GM18505 (cell line): ENCODE data around the gene KCNQ1OT1.

Experiments
- ATAC-seq: cut with Tn5 transposase; IDR thresholded peaks from one replicate; pipeline ENCODE4 v1.9.1; 2021; ENCODE audit not compliant: unreplicated experiment
- POLR2A ChIP-seq: IDR thresholded peaks from 4 replicates; pipeline ENCODE4 v1.6.1; 2011; ENCODE audit warnings: borderline replicate concordance; ENCODE audit not compliant: insufficient read depth, insufficient read length; ENCODE audit errors: extremely low read depth

Gene KCNQ1OT1

GRCh38 chr11:2625183-2625582 is 74.6 kb downstream of the KCNQ1OT1 start:
- no peak for ATAC-seq
- TF ChIP-seq POLR2A = no peak

GRCh38 chr11:2621894-2622293 is 77.9 kb downstream of the KCNQ1OT1 start:
- no peak for ATAC-seq
- no peak for TF ChIP-seq POLR2A

GRCh38 chr11:2612884-2613571 is 86.8 kb downstream of the KCNQ1OT1 start:
- ATAC-seq = no peak
- no peak for TF ChIP-seq POLR2A

GRCh38 chr11:2609345-2609744 is 90.4 kb downstream of the KCNQ1OT1 start:
- no peak for TF ChIP-seq POLR2A
- no peak for ATAC-seq

- TF ChIP-seq POLR2A = no peak
- ATAC-seq = no peak
Observed at GRCh38 chr11:2599561-2600189, 100.1 kb downstream of the KCNQ1OT1 start.

GRCh38 chr11:2595204-2595603 is 104.6 kb downstream of the KCNQ1OT1 start:
- ATAC-seq = no peak
- TF ChIP-seq POLR2A = no peak

- ATAC-seq = no peak
- TF ChIP-seq POLR2A = no peak
Observed at GRCh38 chr11:2594267-2594666, 105.5 kb downstream of the KCNQ1OT1 start.

- no peak for ATAC-seq
- TF ChIP-seq POLR2A = no peak
Observed at GRCh38 chr11:2593393-2593950, 106.3 kb downstream of the KCNQ1OT1 start.

GRCh38 chr11:2592559-2593392 is 107.0 kb downstream of the KCNQ1OT1 start:
- no peak for TF ChIP-seq POLR2A
- no peak for ATAC-seq

- no peak for ATAC-seq
- TF ChIP-seq POLR2A = no peak
Observed at GRCh38 chr11:2591805-2592204, 108.0 kb downstream of the KCNQ1OT1 start.

- no peak for TF ChIP-seq POLR2A
- ATAC-seq = no peak
Observed at GRCh38 chr11:2590965-2591754, 108.6 kb downstream of the KCNQ1OT1 start.

GRCh38 chr11:2590131-2590964 is 109.4 kb downstream of the KCNQ1OT1 start:
- no peak for TF ChIP-seq POLR2A

More at GRCh38 chr11:2590131-2590964, 109.4 kb downstream of the KCNQ1OT1 start:
- ATAC-seq = no peak
